ENCODE results near the gene TPM2. TPM values are rescaled to one million over a fixed set of nuclear protein-coding genes. Genes with fewer than 3 reads are reported as not detected.

Gene TPM2
- total RNA-seq, 1 donor from 2014 or later, result 24.3 TPM

- H3K27me3 Mint-ChIP-seq, result no peaks in the 10 kb centered on the region
- no peak overlapping the region for H3K27ac Mint-ChIP-seq
- no peak overlapping the region for H3K4me3 Mint-ChIP-seq (ENCODE audit: low read depth)
- peaks cover 30% of the 10 kb centered on the region for H3K36me3 Mint-ChIP-seq (ENCODE audit: insufficient read depth)
- no peaks in the 10 kb centered on the region for H3K4me1 Mint-ChIP-seq (ENCODE audit: low read depth)
- DNase-seq (ENCODE audit: low spot score, unreplicated experiment), result no peak
- no peak for TF ChIP-seq CTCF (IDR thresholded peaks at IDR 0.05; ENCODE audit: unreplicated experiment)
- no peaks in the 10 kb centered on the region for H3K9me3 Mint-ChIP-seq (ENCODE audit: low read depth)
These were observed 27.6 kb upstream of the TPM2 start for GRCh38 chr9:35717132-35717870.

- Mint-ChIP-seq H3K27ac (no peak overlapping the region), H3K4me3 (ENCODE audit: low read depth) (no peak overlapping the region)
These were observed 26.5 kb upstream of the TPM2 start for GRCh38 chr9:35716230-35716629.

GRCh38 chr9:35714579-35715252 is 25.0 kb upstream of the TPM2 start:
- H3K27ac Mint-ChIP-seq, result peak overlapping the region; percentile 45
- H3K4me1 Mint-ChIP-seq (ENCODE audit: low read depth), result no peaks in the 10 kb centered on the region
- no peak for DNase-seq (ENCODE audit: low spot score, unreplicated experiment)
- H3K4me3 Mint-ChIP-seq (ENCODE audit: low read depth), result no peak overlapping the region
- H3K9me3 Mint-ChIP-seq (ENCODE audit: low read depth), result no peaks in the 10 kb centered on the region
- TF ChIP-seq CTCF (IDR thresholded peaks at IDR 0.05; ENCODE audit: unreplicated experiment), result no peak
- H3K27me3 Mint-ChIP-seq, result no peaks in the 10 kb centered on the region
- peaks cover 29% of the 10 kb centered on the region for H3K36me3 Mint-ChIP-seq (ENCODE audit: insufficient read depth)

More at GRCh38 chr9:35716230-35716629, 26.5 kb upstream of the TPM2 start:
- Mint-ChIP-seq H3K9me3 (ENCODE audit: low read depth) (no peaks in the 10 kb centered on the region), H3K36me3 (ENCODE audit: insufficient read depth) (peaks cover 21% of the 10 kb centered on the region), H3K27me3 (no peaks in the 10 kb centered on the region), H3K4me1 (ENCODE audit: low read depth) (no peaks in the 10 kb centered on the region)
- DNase-seq (ENCODE audit: low spot score, unreplicated experiment), result no peak
- TF ChIP-seq CTCF (IDR thresholded peaks at IDR 0.05; ENCODE audit: unreplicated experiment), result no peak

- no peak overlapping the region for H3K27ac Mint-ChIP-seq
- H3K9me3 Mint-ChIP-seq (ENCODE audit: low read depth), result no peaks in the 10 kb centered on the region
- no peak for DNase-seq (ENCODE audit: low spot score, unreplicated experiment)
- H3K36me3 Mint-ChIP-seq (ENCODE audit: insufficient read depth), result peaks cover 25% of the 10 kb centered on the region
- H3K27me3 Mint-ChIP-seq, result no peaks in the 10 kb centered on the region
- no peak overlapping the region for H3K4me3 Mint-ChIP-seq (ENCODE audit: low read depth)
- TF ChIP-seq CTCF (IDR thresholded peaks at IDR 0.05; ENCODE audit: unreplicated experiment), result no peak
- no peaks in the 10 kb centered on the region for H3K4me1 Mint-ChIP-seq (ENCODE audit: low read depth)
These were observed 24.4 kb upstream of the TPM2 start for GRCh38 chr9:35714123-35714522.

- no peak for DNase-seq (ENCODE audit: low spot score, unreplicated experiment)
- Mint-ChIP-seq H3K4me1 (ENCODE audit: low read depth) (no peaks in the 10 kb centered on the region), H3K27me3 (no peaks in the 10 kb centered on the region), H3K4me3 (ENCODE audit: low read depth) (no peak overlapping the region), H3K9me3 (ENCODE audit: low read depth) (no peaks in the 10 kb centered on the region), H3K36me3 (ENCODE audit: insufficient read depth) (peaks cover 27% of the 10 kb centered on the region), H3K27ac (no peak overlapping the region)
- no peak for TF ChIP-seq CTCF (IDR thresholded peaks at IDR 0.05; ENCODE audit: unreplicated experiment)
These were observed 23.9 kb upstream of the TPM2 start for GRCh38 chr9:35713578-35713977.

All from progenitor cell of endocrine pancreas (in vitro differentiated cells).